PFSK-1 (cell line): ENCODE data around the gene ACACA.

ENCODE experiments used
- FOXP2 ChIP-seq: optimal IDR thresholded peaks from 2 replicates; pipeline ENCODE3; 2011; ENCODE audit warnings: borderline replicate concordance, control low read depth, inconsistent platforms; ENCODE audit not compliant: insufficient read depth; ENCODE audit errors: extremely low read length, extremely low read depth
- POLR2AphosphoS5 ChIP-seq: IDR thresholded peaks from 2 replicates; pipeline ENCODE4 v1.6.1; 2012; ENCODE audit warnings: low read depth, mild to moderate bottlenecking, control low read depth, low read length, moderate library complexity
- REST ChIP-seq, 2 experiments: IDR thresholded peaks; 2 replicates each; pipeline versions ENCODE4 v1.6.1 to v1.8.0; 2011 to 2012; ENCODE audit warnings: low read depth in 2 of 2, low read length in 2 of 2, control low read depth in 1 of 2, inconsistent platforms in 1 of 2, mild to moderate bottlenecking in 1 of 2, moderate library complexity in 1 of 2; ENCODE audit not compliant: insufficient read depth in 1 of 2
- SIN3A ChIP-seq: IDR thresholded peaks from 2 replicates; pipeline ENCODE4 v1.6.1; 2012; ENCODE audit warnings: mild to moderate bottlenecking, low read length, moderate library complexity, borderline replicate concordance; ENCODE audit not compliant: insufficient read depth
- TAF1 ChIP-seq: IDR thresholded peaks from 2 replicates; pipeline ENCODE4 v1.6.1; 2012; ENCODE audit warnings: low read length, control low read depth, borderline replicate concordance; ENCODE audit not compliant: insufficient read depth

ACACA gene

GRCh38 chr17:37361543-37361942 lies 45.1 kb downstream of the ACACA start:
- TF ChIP-seq REST (IDR thresholded peaks at IDR 0.05; ENCODE audit: insufficient read depth in 1 of 2, low read depth in 2 of 2, low read length in 2 of 2) (no peak), FOXP2 (no peak), POLR2AphosphoS5 (no peak), SIN3A (no peak), TAF1 (no peak)

GRCh38 chr17:37360632-37361031 lies 46.0 kb downstream of the ACACA start:
- TF ChIP-seq FOXP2 = no peak

DNA sequence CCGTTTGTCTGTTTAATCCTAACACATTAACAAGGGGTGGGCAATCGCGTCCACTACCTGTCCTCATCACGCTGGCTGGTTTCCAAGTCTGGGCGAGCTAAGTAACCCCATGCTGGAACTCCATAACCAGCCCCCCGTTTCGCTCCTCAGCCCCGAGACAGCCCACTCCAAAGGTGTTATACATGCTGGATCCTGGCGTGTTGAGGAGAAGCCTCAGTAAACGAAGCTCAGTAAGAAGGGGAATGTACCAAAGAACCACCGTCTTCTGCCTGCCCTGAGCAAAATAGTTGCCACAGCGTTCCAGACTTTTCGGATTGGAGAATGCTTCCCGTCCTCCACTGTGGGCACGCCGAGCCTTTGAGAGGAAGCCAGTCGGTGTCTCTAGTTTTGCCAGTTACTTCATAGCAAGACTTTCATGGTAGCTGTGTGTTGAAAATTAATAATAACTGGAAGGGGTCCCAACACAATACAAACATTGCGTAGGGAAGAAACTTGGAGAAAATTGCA lies 46.9 kb downstream of the ACACA start:
- TF ChIP-seq TAF1 (0 out of 2 replicates have a peak, but pooled peaks have one; percentile 13), SIN3A (no peak)

GRCh38 chr17:37358830-37359681 lies 47.6 kb downstream of the ACACA start:
- TF ChIP-seq TAF1 (peak; percentile 19; the same call in 1 of the 2 replicates), REST (IDR thresholded peaks at IDR 0.05; ENCODE audit: insufficient read depth in 1 of 2, low read depth in 2 of 2, low read length in 2 of 2) (no peak), SIN3A (no peak), FOXP2 (peak; percentile 70), POLR2AphosphoS5 (peak; percentile 37)

DNA sequence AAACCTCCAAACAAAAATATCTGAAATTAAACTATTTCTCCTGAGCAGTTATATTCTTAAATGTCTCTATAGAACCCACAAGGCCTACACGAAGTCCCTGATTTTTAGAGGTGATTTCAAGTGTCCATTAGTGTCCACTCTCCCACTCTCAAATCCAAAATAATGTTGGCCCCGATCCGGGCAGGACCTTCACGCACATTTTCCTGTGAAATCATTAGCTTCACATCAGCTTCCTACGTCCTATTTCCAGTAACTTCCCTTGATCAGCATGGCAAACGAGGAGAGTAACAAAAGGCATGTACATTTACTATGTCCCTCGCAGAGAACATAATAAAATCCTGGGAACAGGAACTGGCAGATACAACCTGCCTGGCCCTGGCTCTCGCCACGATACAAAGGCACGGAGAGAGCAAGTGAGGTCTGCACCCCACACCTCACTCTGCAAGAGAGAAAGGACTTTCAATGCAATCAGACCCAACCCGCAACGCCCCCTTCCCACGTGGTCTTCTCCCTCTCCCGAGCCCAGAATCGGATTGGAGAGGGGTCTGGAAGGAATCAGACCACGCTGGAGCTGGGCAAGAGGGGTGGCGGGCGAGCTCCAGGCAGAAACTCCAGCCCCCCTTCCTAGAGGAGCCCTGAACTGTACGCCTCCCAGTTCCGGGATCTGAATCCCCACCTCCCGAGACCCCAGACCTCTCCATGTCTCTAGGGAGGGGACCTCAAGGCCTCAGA lies 48.4 kb downstream of the ACACA start:
- no peak for TF ChIP-seq REST (IDR thresholded peaks at IDR 0.05; ENCODE audit: insufficient read depth in 1 of 2, low read depth in 2 of 2, low read length in 2 of 2)
- no peak; the same call in 1 of the 2 replicates for TF ChIP-seq POLR2AphosphoS5
- no peak for TF ChIP-seq FOXP2
- TF ChIP-seq TAF1 = no peak
- no peak for TF ChIP-seq SIN3A

- no peak for TF ChIP-seq POLR2AphosphoS5
- no peak for TF ChIP-seq FOXP2
- no peak for TF ChIP-seq SIN3A
- no peak for TF ChIP-seq TAF1
- no peak for TF ChIP-seq REST (IDR thresholded peaks at IDR 0.05; ENCODE audit: insufficient read depth in 1 of 2, low read depth in 2 of 2, low read length in 2 of 2)
These were observed 62.1 kb downstream of the ACACA start for GRCh38 chr17:37344519-37344918.
